GM10248 (cell line): ENCODE measurements around the gene APOB.

Experiments used
- CTCF ChIA-PET: fragments of 300-600 bp; sonication (Branson Sonifier 250); formaldehyde crosslinking; extraction: SDS; loops from one replicate; lab custom pipeline; 2021; ENCODE audit warnings: antibody characterized with exemption; lab: Yijun Ruan, JAX
- POLR2A ChIA-PET: fragments of 350-650 bp; sonication (Branson Sonifier 250); formaldehyde crosslinking; extraction: SDS; loops from one replicate; lab custom pipeline; 2020; ENCODE audit warnings: antibody characterized with exemption; lab: Yijun Ruan, JAX
- DNase-seq: peaks from one replicate; pipeline ENCODE4 v3.0.0; 2012; ENCODE audit errors: extremely low spot score
- TF ChIP-seq, protein P1 (sequence below): IDR thresholded peaks from 2 replicates; pipeline ENCODE4 v1.5.1; 2012; ENCODE audit warnings: mild to moderate bottlenecking, low read depth; ENCODE audit errors: extremely low read depth, missing control alignments, control extremely low read depth

Gene APOB

DNA sequence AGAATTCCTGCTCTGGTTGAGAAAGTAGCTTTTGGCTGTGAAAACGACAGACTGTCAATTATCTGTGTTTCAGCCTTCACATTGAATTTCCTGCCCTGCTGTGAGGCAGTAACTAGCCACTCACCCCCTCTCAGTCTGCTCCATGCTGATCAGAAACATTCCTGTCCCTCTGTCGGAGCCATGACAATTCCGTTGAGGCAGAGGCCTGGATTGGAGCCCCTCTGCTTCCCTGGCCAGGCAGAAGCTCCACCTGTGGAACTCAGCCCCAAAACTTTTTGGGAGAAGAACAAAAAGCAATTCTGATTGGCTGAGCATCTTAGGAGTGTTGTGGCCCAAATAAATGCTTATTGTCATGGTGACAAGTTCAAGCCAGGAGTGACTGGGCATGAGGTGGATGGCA lies 60.0 kb downstream of the APOB start:
- POLR2A ChIA-PET: no interaction called here
- CTCF ChIA-PET: no interaction called here
- TF ChIP-seq, protein P1, sequence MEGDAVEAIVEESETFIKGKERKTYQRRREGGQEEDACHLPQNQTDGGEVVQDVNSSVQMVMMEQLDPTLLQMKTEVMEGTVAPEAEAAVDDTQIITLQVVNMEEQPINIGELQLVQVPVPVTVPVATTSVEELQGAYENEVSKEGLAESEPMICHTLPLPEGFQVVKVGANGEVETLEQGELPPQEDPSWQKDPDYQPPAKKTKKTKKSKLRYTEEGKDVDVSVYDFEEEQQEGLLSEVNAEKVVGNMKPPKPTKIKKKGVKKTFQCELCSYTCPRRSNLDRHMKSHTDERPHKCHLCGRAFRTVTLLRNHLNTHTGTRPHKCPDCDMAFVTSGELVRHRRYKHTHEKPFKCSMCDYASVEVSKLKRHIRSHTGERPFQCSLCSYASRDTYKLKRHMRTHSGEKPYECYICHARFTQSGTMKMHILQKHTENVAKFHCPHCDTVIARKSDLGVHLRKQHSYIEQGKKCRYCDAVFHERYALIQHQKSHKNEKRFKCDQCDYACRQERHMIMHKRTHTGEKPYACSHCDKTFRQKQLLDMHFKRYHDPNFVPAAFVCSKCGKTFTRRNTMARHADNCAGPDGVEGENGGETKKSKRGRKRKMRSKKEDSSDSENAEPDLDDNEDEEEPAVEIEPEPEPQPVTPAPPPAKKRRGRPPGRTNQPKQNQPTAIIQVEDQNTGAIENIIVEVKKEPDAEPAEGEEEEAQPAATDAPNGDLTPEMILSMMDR: no peak
- DNase-seq: no peak

GRCh38 chr2:20982861-20983260 lies 61.0 kb downstream of the APOB start:
- ChIA-PET POLR2A (no interaction called here), CTCF (interaction anchor here (1.4 kb wide), 1 partner anchor 9 kb away, joined by 3 read pairs; no protein-coding TSS in a partner anchor)
- TF ChIP-seq, protein P1: no peak
- DNase-seq: no peak

DNA sequence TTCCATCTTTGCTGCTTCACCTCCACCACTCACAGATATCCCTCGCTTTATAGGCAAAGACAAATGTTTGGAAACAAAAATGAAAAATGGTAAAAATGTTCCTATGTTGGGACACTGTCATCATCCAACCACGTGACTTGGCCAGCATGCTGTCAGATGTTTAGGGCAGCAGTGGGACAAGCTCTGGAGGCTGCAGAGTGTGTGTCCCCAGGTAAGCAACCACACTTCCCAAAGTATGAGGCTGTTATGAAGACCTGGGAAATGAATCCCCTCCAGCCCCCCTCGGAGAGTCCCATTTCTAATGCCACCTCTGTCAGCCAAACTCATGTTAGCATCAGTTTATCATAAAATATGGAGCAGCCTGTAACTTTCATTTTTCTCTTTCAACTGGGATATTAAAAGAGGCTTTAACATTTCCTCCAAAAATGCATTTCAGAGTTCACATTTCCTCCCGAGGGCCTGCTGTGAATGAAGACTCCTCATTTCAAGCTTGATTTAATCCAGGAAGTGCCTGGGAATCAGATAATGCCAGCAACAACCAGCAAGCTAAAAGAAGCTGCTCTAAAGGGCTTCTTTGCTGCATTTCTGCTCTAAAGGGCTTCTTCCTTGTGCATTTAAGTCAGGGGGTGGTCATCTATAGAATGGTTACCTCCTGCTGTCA lies 66.2 kb downstream of the APOB start:
- POLR2A ChIA-PET: no interaction called here
- TF ChIP-seq, protein P1: no peak
- CTCF ChIA-PET: interaction anchor here (1.2 to 1.8 kb wide), 3 partner anchors 14 to 197 kb away, joined by 5 to 6 read pairs (median 6); no protein-coding TSS in a partner anchor
- DNase-seq: no peak

DNA sequence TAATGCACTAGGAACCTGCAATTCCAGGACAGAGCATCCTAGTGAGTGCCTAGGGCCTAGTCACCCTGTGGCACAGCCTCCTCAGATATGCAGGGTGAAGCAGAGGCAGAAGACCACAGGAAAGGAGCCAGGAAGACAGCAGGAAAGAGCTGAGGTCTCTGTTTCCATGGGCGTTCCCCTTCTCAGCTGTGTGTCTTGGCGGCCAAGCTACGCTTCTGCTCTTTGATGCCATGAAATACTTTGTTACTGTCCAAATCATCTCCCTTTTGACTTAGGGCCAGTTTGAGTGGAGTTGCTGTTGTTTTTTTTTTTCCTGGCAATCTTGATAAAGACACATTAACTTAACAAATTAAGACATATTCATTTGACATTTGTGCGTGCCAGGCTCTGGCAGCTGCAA lies 67.3 kb downstream of the APOB start:
- DNase-seq: no peak
- POLR2A ChIA-PET: no interaction called here
- TF ChIP-seq, protein P1: no peak
- CTCF ChIA-PET: interaction anchor here (1.2 to 2.2 kb wide), 2 partner anchors 13 to 315 kb away, joined by 6 read pairs; no protein-coding TSS in a partner anchor

- POLR2A ChIA-PET: no interaction called here
- TF ChIP-seq, protein P1: no peak
- CTCF ChIA-PET: interaction anchor here (0.7 to 3.1 kb wide), 7 partner anchors 9 to 312 kb away, joined by 3 to 16 read pairs (median 3); no protein-coding TSS in a partner anchor
- DNase-seq: no peak
Observed at GRCh38 chr2:20972792-20973565, 70.9 kb downstream of the APOB start.

DNA sequence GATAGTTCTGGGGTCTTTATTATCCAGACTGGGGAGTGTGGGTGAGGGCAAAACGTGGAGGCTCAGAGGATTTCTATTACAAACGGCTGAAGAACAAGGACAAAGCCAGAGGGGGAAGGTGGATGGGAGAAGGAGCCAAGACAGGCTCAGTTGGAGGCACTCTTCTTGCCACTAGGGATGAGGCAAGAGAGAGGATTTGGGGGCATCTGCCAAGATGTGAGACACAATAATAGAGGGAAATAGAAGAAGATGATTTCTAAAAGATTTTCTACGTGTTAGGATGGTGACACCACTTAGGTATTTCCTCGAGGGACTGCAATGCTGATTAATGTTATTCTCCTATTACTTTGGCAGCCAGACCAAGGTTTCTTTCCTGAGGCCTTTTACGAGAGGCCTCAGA lies 71.8 kb downstream of the APOB start:
- DNase-seq: no peak
- POLR2A ChIA-PET: no interaction called here
- TF ChIP-seq, protein P1: no peak
- CTCF ChIA-PET: interaction anchor here (0.7 to 3.1 kb wide), 4 partner anchors 12 to 311 kb away, joined by 3 to 21 read pairs (median 4); no protein-coding TSS in a partner anchor
